ENCODE measurements around the gene TTC13.

TTC13 gene

GRCh38 chr1:230957580-230957989 is 21.1 kb downstream of the TTC13 start:
- Histone ChIP-seq H3K4me3 (ENCODE audit: insufficient read depth, low read depth, low read length) (no peak overlapping the region), H3K27ac (ENCODE audit: insufficient read depth, low read depth, low read length, poor library complexity, severe bottlenecking) (no peak overlapping the region), H3K36me3 (ENCODE audit: control insufficient read depth, insufficient read depth, low read length) (peaks cover 4% of the 10 kb centered on the region), H3K27me3 (ENCODE audit: control insufficient read depth, insufficient read depth, low read length, poor library complexity, severe bottlenecking) (no peaks in the 10 kb centered on the region), H3K4me1 (ENCODE audit: control insufficient read depth, insufficient read depth, low read length) (no peaks in the 10 kb centered on the region), H3K9me3 (ENCODE audit: control insufficient read depth, low read length) (no peaks in the 10 kb centered on the region)
- 92 to 98% methylated on average over 4 of the region's 4 CpGs for WGBS, 2 experiments

GRCh38 chr1:230950404-230950803 is 28.3 kb downstream of the TTC13 start:
- 88% methylated on average over 1 of the region's 3 CpGs; no CpG with 5 or more reads in 1 of the 2 experiments for WGBS, 2 experiments
- peaks cover 4% of the 10 kb centered on the region for H3K36me3 ChIP-seq (ENCODE audit: control insufficient read depth, insufficient read depth, low read length)
- H3K9me3 ChIP-seq (ENCODE audit: control insufficient read depth, low read length) = no peaks in the 10 kb centered on the region
- no peak overlapping the region for H3K27ac ChIP-seq (ENCODE audit: insufficient read depth, low read depth, low read length, poor library complexity, severe bottlenecking)
- H3K4me1 ChIP-seq (ENCODE audit: control insufficient read depth, insufficient read depth, low read length) = no peaks in the 10 kb centered on the region
- H3K27me3 ChIP-seq (ENCODE audit: control insufficient read depth, insufficient read depth, low read length, poor library complexity, severe bottlenecking) = no peaks in the 10 kb centered on the region
- no peak overlapping the region for H3K4me3 ChIP-seq (ENCODE audit: insufficient read depth, low read depth, low read length)

DNA sequence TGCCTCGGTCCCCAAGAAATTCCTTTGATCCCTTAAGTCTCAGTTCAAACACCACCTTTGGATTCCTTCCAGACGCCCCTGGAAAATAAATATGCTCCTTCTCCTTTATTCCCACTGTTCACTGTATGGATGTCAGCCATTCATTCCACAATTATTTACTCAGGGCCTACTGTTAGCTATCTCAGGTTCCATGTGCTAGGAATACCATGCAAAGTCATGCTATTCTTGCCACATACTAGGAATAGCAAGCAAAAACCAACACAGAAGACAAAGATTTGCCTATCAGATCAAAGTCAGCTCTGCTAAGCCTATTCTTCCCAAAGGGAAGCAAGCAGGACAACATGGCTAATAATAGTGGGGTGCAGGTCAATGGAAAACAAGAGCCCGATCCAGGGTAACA is 29.8 kb downstream of the TTC13 start:
- Histone ChIP-seq H3K4me3 (ENCODE audit: insufficient read depth, low read depth, low read length) (no peak overlapping the region), H3K27ac (ENCODE audit: insufficient read depth, low read depth, low read length, poor library complexity, severe bottlenecking) (no peak overlapping the region), H3K36me3 (ENCODE audit: control insufficient read depth, insufficient read depth, low read length) (peaks cover 7% of the 10 kb centered on the region), H3K9me3 (ENCODE audit: control insufficient read depth, low read length) (no peaks in the 10 kb centered on the region), H3K4me1 (ENCODE audit: control insufficient read depth, insufficient read depth, low read length) (no peaks in the 10 kb centered on the region), H3K27me3 (ENCODE audit: control insufficient read depth, insufficient read depth, low read length, poor library complexity, severe bottlenecking) (no peaks in the 10 kb centered on the region)
- WGBS, 2 experiments = 92 to 93% methylated on average over 3 of the region's 3 CpGs

GRCh38 chr1:230948301-230948700 is 30.4 kb downstream of the TTC13 start:
- Histone ChIP-seq H3K27ac (ENCODE audit: insufficient read depth, low read depth, low read length, poor library complexity, severe bottlenecking) (no peak overlapping the region), H3K4me1 (ENCODE audit: control insufficient read depth, insufficient read depth, low read length) (no peaks in the 10 kb centered on the region), H3K4me3 (ENCODE audit: insufficient read depth, low read depth, low read length) (no peak overlapping the region), H3K27me3 (ENCODE audit: control insufficient read depth, insufficient read depth, low read length, poor library complexity, severe bottlenecking) (no peaks in the 10 kb centered on the region), H3K36me3 (ENCODE audit: control insufficient read depth, insufficient read depth, low read length) (peaks cover 4% of the 10 kb centered on the region), H3K9me3 (ENCODE audit: control insufficient read depth, low read length) (no peaks in the 10 kb centered on the region)
- 89 to 100% methylated on average over 1 of the region's 1 CpG for whole genome bisulfite sequencing, 2 experiments

DNA sequence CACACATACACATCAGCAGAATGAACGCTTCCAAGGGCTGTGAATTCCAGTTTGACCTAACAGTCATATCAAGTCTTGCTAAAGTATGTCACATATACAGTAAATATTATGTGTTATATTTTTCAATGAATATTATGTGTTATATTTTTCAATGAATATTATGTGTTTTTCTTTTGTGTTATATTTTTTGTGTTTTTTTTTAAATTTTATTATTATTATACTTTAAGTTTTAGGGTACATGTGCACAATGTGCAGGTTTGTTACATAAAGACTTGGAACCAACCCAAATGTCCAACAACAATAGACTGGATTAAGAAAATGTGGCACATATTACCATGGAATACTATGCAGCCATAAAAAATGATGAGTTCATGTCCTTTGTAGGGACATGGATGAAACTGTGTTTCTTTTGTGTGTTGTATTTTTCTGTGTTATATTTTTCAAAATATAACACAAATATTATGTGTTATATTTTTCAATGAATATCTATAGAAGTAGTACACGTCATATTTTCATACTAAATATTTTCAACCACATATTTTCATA is 35.5 kb downstream of the TTC13 start:
- Histone ChIP-seq H3K27ac (ENCODE audit: insufficient read depth, low read depth, low read length, poor library complexity, severe bottlenecking) (no peak overlapping the region), H3K36me3 (ENCODE audit: control insufficient read depth, insufficient read depth, low read length) (peaks cover 4% of the 10 kb centered on the region), H3K4me1 (ENCODE audit: control insufficient read depth, insufficient read depth, low read length) (no peaks in the 10 kb centered on the region), H3K4me3 (ENCODE audit: insufficient read depth, low read depth, low read length) (no peak overlapping the region), H3K9me3 (ENCODE audit: control insufficient read depth, low read length) (no peaks in the 10 kb centered on the region), H3K27me3 (ENCODE audit: control insufficient read depth, insufficient read depth, low read length, poor library complexity, severe bottlenecking) (no peaks in the 10 kb centered on the region)
- 86 to 100% methylated on average over 1 of the region's 2 CpGs for WGBS, 2 experiments

DNA sequence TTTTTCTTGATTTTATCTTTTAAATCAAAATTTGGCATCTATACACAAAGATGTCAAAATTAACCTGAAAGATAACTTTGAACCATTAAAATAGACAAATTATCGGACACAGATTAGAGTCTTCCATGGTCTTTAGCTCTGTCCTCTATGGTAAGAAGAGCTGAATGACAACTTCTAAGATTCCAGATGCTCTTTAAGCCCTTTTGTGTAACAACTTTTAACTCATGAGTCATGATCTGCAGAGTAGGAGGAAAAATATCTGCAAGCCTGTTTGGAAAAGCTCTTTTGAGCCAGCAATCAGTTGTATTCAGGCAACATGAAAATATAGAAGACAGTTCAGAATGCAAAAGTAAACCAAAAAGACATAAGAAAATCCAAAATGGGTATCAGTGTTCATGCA is 37.8 kb downstream of the TTC13 start:
- Histone ChIP-seq H3K27ac (ENCODE audit: insufficient read depth, low read depth, low read length, poor library complexity, severe bottlenecking) (no peak overlapping the region), H3K9me3 (ENCODE audit: control insufficient read depth, low read length) (no peaks in the 10 kb centered on the region), H3K36me3 (ENCODE audit: control insufficient read depth, insufficient read depth, low read length) (peaks cover 4% of the 10 kb centered on the region), H3K27me3 (ENCODE audit: control insufficient read depth, insufficient read depth, low read length, poor library complexity, severe bottlenecking) (no peaks in the 10 kb centered on the region), H3K4me3 (ENCODE audit: insufficient read depth, low read depth, low read length) (no peak overlapping the region), H3K4me1 (ENCODE audit: control insufficient read depth, insufficient read depth, low read length) (no peaks in the 10 kb centered on the region)
- 92 to 100% methylated on average over 1 of the region's 1 CpG for WGBS, 2 experiments

DNA sequence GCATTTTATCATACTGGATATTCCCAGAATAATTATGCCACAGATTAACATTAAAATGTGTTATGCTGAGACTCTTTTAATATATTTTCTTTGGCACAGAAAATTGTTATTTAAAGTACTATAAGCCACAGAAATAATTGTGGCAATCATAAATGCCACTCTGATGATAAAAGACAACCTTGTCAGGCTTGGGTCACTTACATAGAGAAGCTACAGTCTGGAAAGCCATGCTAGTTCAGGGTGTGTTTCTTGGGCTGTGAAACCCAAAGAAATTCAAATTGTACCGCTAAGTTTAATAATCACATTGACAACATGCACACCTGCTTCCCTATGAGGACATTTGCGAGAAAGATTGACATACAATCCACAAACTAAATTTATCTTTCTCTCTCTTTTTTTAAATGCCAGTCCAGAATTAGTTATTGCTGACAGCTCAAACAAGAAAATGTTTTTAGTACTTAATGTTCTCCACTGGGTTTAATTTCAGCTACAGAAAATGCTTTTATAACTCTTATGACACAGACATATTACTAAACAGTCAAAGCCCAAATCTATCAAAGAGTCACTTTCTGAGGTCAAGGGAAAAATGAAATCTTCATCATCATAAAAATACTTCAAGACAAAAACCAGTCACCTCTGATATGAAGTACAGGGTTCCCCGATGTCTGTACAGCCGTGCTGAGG is 38.7 kb downstream of the TTC13 start:
- Histone ChIP-seq H3K4me3 (ENCODE audit: insufficient read depth, low read depth, low read length) (no peak overlapping the region), H3K27ac (ENCODE audit: insufficient read depth, low read depth, low read length, poor library complexity, severe bottlenecking) (no peak overlapping the region)
- WGBS, 2 experiments = 95 to 96% methylated on average over 4 of the region's 4 CpGs

DNA sequence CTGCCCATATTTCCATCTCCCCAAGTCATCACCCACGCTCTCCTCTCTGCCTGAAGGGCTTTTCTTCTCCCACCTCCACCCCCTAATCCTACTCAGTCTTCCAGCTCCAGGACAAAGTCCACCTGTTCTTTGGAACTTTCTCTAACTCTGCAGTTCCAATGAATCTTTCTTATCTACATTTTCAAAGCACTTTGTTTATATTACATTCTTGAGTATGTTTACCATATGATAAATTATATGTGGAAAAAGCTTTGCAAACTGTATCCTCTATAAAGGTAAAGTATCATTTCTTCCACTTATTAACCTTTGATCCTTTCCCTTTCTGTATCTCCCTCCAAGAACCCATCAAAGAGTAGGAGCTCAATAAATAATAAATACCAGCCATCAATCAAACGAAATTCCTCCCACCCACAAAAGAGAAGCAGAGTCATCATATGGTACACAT is 39.7 kb downstream of the TTC13 start:
- H3K4me1 ChIP-seq (ENCODE audit: control insufficient read depth, insufficient read depth, low read length) = no peaks in the 10 kb centered on the region
- WGBS, 2 experiments = 82 to 91% methylated on average over 2 of the region's 2 CpGs
- no peaks in the 10 kb centered on the region for H3K27me3 ChIP-seq (ENCODE audit: control insufficient read depth, insufficient read depth, low read length, poor library complexity, severe bottlenecking)
- H3K27ac ChIP-seq (ENCODE audit: insufficient read depth, low read depth, low read length, poor library complexity, severe bottlenecking) = no peak overlapping the region
- H3K36me3 ChIP-seq (ENCODE audit: control insufficient read depth, insufficient read depth, low read length) = no peaks in the 10 kb centered on the region
- no peaks in the 10 kb centered on the region for H3K9me3 ChIP-seq (ENCODE audit: control insufficient read depth, low read length)
- H3K4me3 ChIP-seq (ENCODE audit: insufficient read depth, low read depth, low read length) = no peak overlapping the region

More for the DNA sequence above, 38.7 kb downstream of the TTC13 start:
- no peaks in the 10 kb centered on the region for H3K4me1 ChIP-seq (ENCODE audit: control insufficient read depth, insufficient read depth, low read length)
- H3K36me3 ChIP-seq (ENCODE audit: control insufficient read depth, insufficient read depth, low read length) = peaks cover 3% of the 10 kb centered on the region
- no peaks in the 10 kb centered on the region for H3K9me3 ChIP-seq (ENCODE audit: control insufficient read depth, low read length)
- H3K27me3 ChIP-seq (ENCODE audit: control insufficient read depth, insufficient read depth, low read length, poor library complexity, severe bottlenecking) = no peaks in the 10 kb centered on the region

DNA sequence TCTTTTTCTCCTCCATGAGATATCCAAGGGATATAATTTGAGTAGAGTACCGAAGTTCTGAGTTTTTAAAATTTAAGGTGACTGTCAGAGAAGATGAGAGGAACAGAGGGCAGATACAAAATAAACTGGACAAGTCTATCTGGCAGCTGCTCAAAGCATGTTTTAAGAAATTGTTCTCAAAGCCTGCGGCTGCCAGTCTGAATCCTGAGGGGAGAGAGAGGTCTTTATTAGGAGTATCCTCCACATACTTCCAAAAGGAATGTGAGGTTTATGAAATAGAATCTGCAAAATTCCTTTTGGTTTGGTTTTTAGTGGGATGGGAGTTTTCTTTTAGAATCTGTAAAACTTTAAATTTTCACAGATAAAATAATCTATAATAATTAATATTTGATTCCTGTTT is 41.3 kb downstream of the TTC13 start:
- Histone ChIP-seq H3K27ac (ENCODE audit: insufficient read depth, low read depth, low read length, poor library complexity, severe bottlenecking) (no peak overlapping the region), H3K9me3 (ENCODE audit: control insufficient read depth, low read length) (no peaks in the 10 kb centered on the region), H3K4me3 (ENCODE audit: insufficient read depth, low read depth, low read length) (no peak overlapping the region), H3K4me1 (ENCODE audit: control insufficient read depth, insufficient read depth, low read length) (no peaks in the 10 kb centered on the region), H3K36me3 (ENCODE audit: control insufficient read depth, insufficient read depth, low read length) (no peaks in the 10 kb centered on the region), H3K27me3 (ENCODE audit: control insufficient read depth, insufficient read depth, low read length, poor library complexity, severe bottlenecking) (no peaks in the 10 kb centered on the region)
- 98 to 100% methylated on average over 2 of the region's 2 CpGs for WGBS, 2 experiments

- no peaks in the 10 kb centered on the region for H3K9me3 ChIP-seq (ENCODE audit: control insufficient read depth, low read length)
- 78 to 99% methylated on average over 4 to 5 of the region's 5 CpGs for WGBS, 2 experiments
- no peaks in the 10 kb centered on the region for H3K27me3 ChIP-seq (ENCODE audit: control insufficient read depth, insufficient read depth, low read length, poor library complexity, severe bottlenecking)
- no peak overlapping the region for H3K4me3 ChIP-seq (ENCODE audit: insufficient read depth, low read depth, low read length)
- H3K4me1 ChIP-seq (ENCODE audit: control insufficient read depth, insufficient read depth, low read length) = no peaks in the 10 kb centered on the region
- no peak overlapping the region for H3K27ac ChIP-seq (ENCODE audit: insufficient read depth, low read depth, low read length, poor library complexity, severe bottlenecking)
- no peaks in the 10 kb centered on the region for H3K36me3 ChIP-seq (ENCODE audit: control insufficient read depth, insufficient read depth, low read length)
Measured at GRCh38 chr1:230936475-230936874, 42.2 kb downstream of the TTC13 start.
